WTC11 (cell line): Measurements from ENCODE around the gene ZNF423.

Source experiments
- ATF3 ChIP-seq: sonication (generic); formaldehyde crosslinking; conservative IDR thresholded peaks from 2 replicates; pipeline ENCODE4 v1.8.1; 2022; ENCODE audit warnings: mild to moderate bottlenecking, missing genetic modification reagents
- CTCF ChIP-seq: fragments of 200-600 bp; IDR thresholded peaks from 2 replicates; pipeline ENCODE4 v1.8.0; 2022; ENCODE audit warnings: antibody characterized with exemption
- SP1 ChIP-seq: sonication (generic); formaldehyde crosslinking; conservative IDR thresholded peaks from 2 replicates; pipeline ENCODE4 v1.8.1; 2022; ENCODE audit warnings: missing genetic modification reagents
- TF ChIP-seq, protein P1 (sequence below): sonication (generic); formaldehyde crosslinking; IDR thresholded peaks from 2 replicates; pipeline ENCODE4 v1.8.0; 2022; ENCODE audit warnings: missing genetic modification reagents

- TF ChIP-seq CTCF (no peak), SP1 (CRISPR knock-in tag) (no peak), ATF3 (CRISPR knock-in tag) (no peak)
- TF ChIP-seq, protein P1, sequence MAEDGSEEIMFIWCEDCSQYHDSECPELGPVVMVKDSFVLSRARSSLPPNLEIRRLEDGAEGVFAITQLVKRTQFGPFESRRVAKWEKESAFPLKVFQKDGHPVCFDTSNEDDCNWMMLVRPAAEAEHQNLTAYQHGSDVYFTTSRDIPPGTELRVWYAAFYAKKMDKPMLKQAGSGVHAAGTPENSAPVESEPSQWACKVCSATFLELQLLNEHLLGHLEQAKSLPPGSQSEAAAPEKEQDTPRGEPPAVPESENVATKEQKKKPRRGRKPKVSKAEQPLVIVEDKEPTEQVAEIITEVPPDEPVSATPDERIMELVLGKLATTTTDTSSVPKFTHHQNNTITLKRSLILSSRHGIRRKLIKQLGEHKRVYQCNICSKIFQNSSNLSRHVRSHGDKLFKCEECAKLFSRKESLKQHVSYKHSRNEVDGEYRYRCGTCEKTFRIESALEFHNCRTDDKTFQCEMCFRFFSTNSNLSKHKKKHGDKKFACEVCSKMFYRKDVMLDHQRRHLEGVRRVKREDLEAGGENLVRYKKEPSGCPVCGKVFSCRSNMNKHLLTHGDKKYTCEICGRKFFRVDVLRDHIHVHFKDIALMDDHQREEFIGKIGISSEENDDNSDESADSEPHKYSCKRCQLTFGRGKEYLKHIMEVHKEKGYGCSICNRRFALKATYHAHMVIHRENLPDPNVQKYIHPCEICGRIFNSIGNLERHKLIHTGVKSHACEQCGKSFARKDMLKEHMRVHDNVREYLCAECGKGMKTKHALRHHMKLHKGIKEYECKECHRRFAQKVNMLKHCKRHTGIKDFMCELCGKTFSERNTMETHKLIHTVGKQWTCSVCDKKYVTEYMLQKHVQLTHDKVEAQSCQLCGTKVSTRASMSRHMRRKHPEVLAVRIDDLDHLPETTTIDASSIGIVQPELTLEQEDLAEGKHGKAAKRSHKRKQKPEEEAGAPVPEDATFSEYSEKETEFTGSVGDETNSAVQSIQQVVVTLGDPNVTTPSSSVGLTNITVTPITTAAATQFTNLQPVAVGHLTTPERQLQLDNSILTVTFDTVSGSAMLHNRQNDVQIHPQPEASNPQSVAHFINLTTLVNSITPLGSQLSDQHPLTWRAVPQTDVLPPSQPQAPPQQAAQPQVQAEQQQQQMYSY = no peak
Measured at GRCh38 chr16:49737541-49737940, 118.4 kb downstream of the ZNF423 start.
